Activated CD8-positive, alpha-beta memory T cell treated with anti-CD3 and anti-CD28 coated beads, Interleukin-2, amount 50 U/mL, for 24 hours (primary cell): ENCODE measurements around the gene NCAPG2.
"Not testable (repeated sequence)": the region's sequence is repeated elsewhere in the genome, so short reads cannot be mapped to it uniquely, and the experiment has no call there.

ENCODE experiments used
- DNase-seq: peaks from one replicate; pipeline ENCODE4 v3.0.0-alpha.2; 2020; ENCODE audit errors: extremely low read depth

Gene NCAPG2

GRCh38 chr7:158706710-158707590, 2.3 kb upstream of the NCAPG2 start:
- no peak for DNase-seq

GRCh38 chr7:158706273-158706704, 1.7 kb upstream of the NCAPG2 start:
- no peak for DNase-seq

- no peak for DNase-seq
These were observed 738 bp upstream of the NCAPG2 start for GRCh38 chr7:158705234-158705850.

GRCh38 chr7:158703679-158704523, 703 bp downstream of the NCAPG2 start:
- not testable (repeated sequence) for DNase-seq

- no peak for DNase-seq
These were observed 1.7 kb downstream of the NCAPG2 start for GRCh38 chr7:158702944-158703343.

GRCh38 chr7:158702196-158702595, 2.4 kb downstream of the NCAPG2 start:
- no peak for DNase-seq

GRCh38 chr7:158700008-158700407, 4.6 kb downstream of the NCAPG2 start:
- DNase-seq = no peak

- no peak for DNase-seq
These were observed 5.3 kb downstream of the NCAPG2 start for GRCh38 chr7:158699341-158699740.

- no peak for DNase-seq
These were observed 5.9 kb downstream of the NCAPG2 start for GRCh38 chr7:158698657-158699195.

GRCh38 chr7:158697597-158697996, 7.0 kb downstream of the NCAPG2 start:
- not testable (repeated sequence) for DNase-seq

GRCh38 chr7:158695726-158696452, 8.7 kb downstream of the NCAPG2 start:
- DNase-seq = no peak

- DNase-seq = no peak
These were observed 9.5 kb downstream of the NCAPG2 start for GRCh38 chr7:158695056-158695455.

GRCh38 chr7:158694650-158695049, 10.0 kb downstream of the NCAPG2 start:
- DNase-seq = no peak

- DNase-seq = no peak
These were observed 15.1 kb downstream of the NCAPG2 start for GRCh38 chr7:158689488-158689887.

- DNase-seq = no peak
These were observed 17.2 kb downstream of the NCAPG2 start for GRCh38 chr7:158687406-158687805.

GRCh38 chr7:158685693-158686092, 18.9 kb downstream of the NCAPG2 start:
- no peak for DNase-seq

GRCh38 chr7:158684329-158684728, 20.3 kb downstream of the NCAPG2 start:
- DNase-seq = no peak

- DNase-seq = no peak
These were observed 21.1 kb downstream of the NCAPG2 start for GRCh38 chr7:158683541-158683940.

- no peak for DNase-seq
These were observed 22.1 kb downstream of the NCAPG2 start for GRCh38 chr7:158682456-158682855.

GRCh38 chr7:158680754-158681153, 23.9 kb downstream of the NCAPG2 start:
- DNase-seq = no peak

GRCh38 chr7:158676906-158677305, 27.7 kb downstream of the NCAPG2 start:
- DNase-seq = no peak
